IMR-90 (cell line): Measurements from ENCODE around the gene GALNT14.

Experiments used
- CEBPB ChIP-seq: IDR thresholded peaks from 2 replicates; pipeline ENCODE4 v1.6.1; 2012; ENCODE audit warnings: low read depth, low read length, improper control_type of control experiment
- CHD1 ChIP-seq: IDR thresholded peaks from 2 replicates; pipeline ENCODE4 v1.6.1; 2012; ENCODE audit warnings: low read depth, low read length, improper control_type of control experiment
- CTCF ChIP-seq: conservative IDR thresholded peaks from 2 replicates; pipeline ENCODE4 v1.5.1; 2012; ENCODE audit warnings: mild to moderate bottlenecking, low read depth, low read length, improper control_type of control experiment
- ELK1 ChIP-seq: fragments of 150-350 bp; IDR thresholded peaks from 2 replicates; pipeline ENCODE4 v1.6.1; 2016; ENCODE audit warnings: low read depth, mild to moderate bottlenecking, low read length, moderate library complexity, borderline replicate concordance
- MAFK ChIP-seq: IDR thresholded peaks from 2 replicates; pipeline ENCODE4 v1.6.1; 2012; ENCODE audit warnings: low read depth, low read length, improper control_type of control experiment
- MXI1 ChIP-seq: IDR thresholded peaks from 2 replicates; pipeline ENCODE4 v1.6.1; 2012; ENCODE audit warnings: low read depth, mild to moderate bottlenecking, low read length, moderate library complexity, borderline replicate concordance
- NFE2L2 ChIP-seq: fragments of 150-350 bp; IDR thresholded peaks from 2 replicates; pipeline ENCODE4 v1.6.1; 2016; ENCODE audit warnings: low read depth, mild to moderate bottlenecking, low read length
- POLR2A ChIP-seq: IDR thresholded peaks from 2 replicates; pipeline ENCODE4 v1.6.1; 2012; ENCODE audit warnings: mild to moderate bottlenecking, low read depth, low read length
- RAD21 ChIP-seq: IDR thresholded peaks from 2 replicates; pipeline ENCODE4 v1.6.1; 2012; ENCODE audit warnings: low read length, improper control_type of control experiment
- RCOR1 ChIP-seq: IDR thresholded peaks from 2 replicates; pipeline ENCODE4 v1.6.1; 2012; ENCODE audit warnings: mild to moderate bottlenecking, low read length, improper control_type of control experiment; ENCODE audit not compliant: insufficient replicate concordance
- RFX5 ChIP-seq: IDR thresholded peaks from 2 replicates; pipeline ENCODE4 v1.8.0; 2012; ENCODE audit warnings: low read depth, mild to moderate bottlenecking, low read length, moderate library complexity
- SMC3 ChIP-seq: fragments of 150-350 bp; IDR thresholded peaks from 2 replicates; pipeline ENCODE4 v1.6.1; 2016; ENCODE audit warnings: low read depth, mild to moderate bottlenecking, antibody characterized with exemption, low read length, moderate library complexity
- USF2 ChIP-seq: fragments of 150-350 bp; IDR thresholded peaks from 2 replicates; pipeline ENCODE4 v1.6.1; 2017; ENCODE audit warnings: mild to moderate bottlenecking, antibody characterized with exemption, low read length, low read depth

GRCh38 chr2:30949435-30949834 is 188.8 kb downstream of the GALNT14 start:
- no peak for TF ChIP-seq CTCF
- no peak for TF ChIP-seq RAD21
- no peak for TF ChIP-seq RCOR1
- TF ChIP-seq CEBPB = no peak
- no peak for TF ChIP-seq POLR2A
- TF ChIP-seq RFX5 = no peak
- TF ChIP-seq MAFK = no peak
- no peak for TF ChIP-seq CHD1
- TF ChIP-seq ELK1 = no peak
- no peak for TF ChIP-seq SMC3
- TF ChIP-seq USF2 = no peak
- TF ChIP-seq MXI1 = no peak
- TF ChIP-seq NFE2L2 = no peak
